GM10266 (cell line): Measurements from ENCODE around the gene SNCA.

Experiments used
- DNase-seq: peaks from one replicate; pipeline ENCODE4 v3.0.0; 2012; ENCODE audit errors: extremely low spot score
- TF ChIP-seq, protein P1 (sequence below): IDR thresholded peaks from 2 replicates; pipeline ENCODE4 v1.5.1; 2012; ENCODE audit warnings: mild to moderate bottlenecking, low read depth; ENCODE audit not compliant: control insufficient read depth, insufficient read depth; ENCODE audit errors: missing control alignments

The SNCA gene

DNA sequence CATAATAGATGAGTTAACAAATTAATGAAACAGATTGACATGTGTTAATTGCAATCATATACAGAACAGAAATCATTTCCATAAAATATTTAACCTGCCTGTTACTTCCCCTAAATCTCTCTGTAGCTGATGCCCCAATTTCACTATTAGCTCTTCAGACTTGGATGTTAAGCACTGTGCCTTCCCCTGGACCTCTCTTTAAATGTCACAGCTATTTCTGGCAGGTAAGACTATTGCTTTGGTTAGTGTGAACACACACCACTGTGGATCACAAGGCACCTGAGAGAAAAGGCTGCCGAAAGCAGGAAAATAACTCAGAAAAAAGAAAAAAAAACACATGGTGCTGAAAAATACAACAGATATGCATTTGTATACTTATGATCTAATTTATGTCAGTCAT, 91.3 kb downstream of the SNCA start:
- DNase-seq: no peak

DNA sequence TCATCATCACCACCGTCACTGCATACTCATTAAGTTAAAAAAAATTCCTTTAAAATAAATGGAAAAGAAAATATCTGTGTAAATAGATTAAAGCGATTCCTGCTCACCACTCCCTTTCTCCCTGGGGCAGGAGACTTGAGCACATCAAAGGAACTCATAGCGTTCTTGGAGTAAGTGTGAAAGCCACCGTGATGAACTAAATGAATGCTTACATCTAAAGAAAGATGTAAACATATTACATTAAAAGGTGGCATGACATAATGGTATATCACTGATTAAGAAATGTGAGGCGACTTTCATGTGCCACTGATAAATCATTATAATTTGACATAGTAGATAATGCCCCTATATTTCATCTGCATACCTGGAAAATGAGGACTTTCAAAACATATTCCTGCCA, 92.0 kb downstream of the SNCA start:
- TF ChIP-seq, protein P1, sequence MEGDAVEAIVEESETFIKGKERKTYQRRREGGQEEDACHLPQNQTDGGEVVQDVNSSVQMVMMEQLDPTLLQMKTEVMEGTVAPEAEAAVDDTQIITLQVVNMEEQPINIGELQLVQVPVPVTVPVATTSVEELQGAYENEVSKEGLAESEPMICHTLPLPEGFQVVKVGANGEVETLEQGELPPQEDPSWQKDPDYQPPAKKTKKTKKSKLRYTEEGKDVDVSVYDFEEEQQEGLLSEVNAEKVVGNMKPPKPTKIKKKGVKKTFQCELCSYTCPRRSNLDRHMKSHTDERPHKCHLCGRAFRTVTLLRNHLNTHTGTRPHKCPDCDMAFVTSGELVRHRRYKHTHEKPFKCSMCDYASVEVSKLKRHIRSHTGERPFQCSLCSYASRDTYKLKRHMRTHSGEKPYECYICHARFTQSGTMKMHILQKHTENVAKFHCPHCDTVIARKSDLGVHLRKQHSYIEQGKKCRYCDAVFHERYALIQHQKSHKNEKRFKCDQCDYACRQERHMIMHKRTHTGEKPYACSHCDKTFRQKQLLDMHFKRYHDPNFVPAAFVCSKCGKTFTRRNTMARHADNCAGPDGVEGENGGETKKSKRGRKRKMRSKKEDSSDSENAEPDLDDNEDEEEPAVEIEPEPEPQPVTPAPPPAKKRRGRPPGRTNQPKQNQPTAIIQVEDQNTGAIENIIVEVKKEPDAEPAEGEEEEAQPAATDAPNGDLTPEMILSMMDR: no peak
- no peak for DNase-seq

More for the DNA sequence above, 91.3 kb downstream of the SNCA start:
- TF ChIP-seq, protein P1: no peak

DNA sequence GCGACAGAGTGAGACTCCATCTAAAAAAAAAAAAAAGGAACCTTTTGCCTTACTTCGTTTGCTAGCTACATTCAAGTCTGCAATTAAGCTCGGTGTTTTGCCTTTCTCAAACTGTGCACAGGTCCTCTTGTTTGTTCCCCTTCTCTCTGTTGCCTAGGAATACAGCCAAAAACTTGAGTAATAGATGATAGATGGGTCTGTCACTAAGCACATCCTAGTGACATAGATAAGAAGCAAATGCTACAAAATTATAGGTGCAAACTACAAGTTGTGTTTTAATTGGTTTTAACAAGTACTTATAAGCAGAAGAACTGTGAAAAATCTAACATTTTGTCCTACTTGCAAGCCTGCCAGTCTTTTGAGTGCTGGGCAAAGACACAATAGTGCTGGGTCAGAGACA, 95.2 kb downstream of the SNCA start:
- TF ChIP-seq, protein P1: no peak
- no peak for DNase-seq

DNA sequence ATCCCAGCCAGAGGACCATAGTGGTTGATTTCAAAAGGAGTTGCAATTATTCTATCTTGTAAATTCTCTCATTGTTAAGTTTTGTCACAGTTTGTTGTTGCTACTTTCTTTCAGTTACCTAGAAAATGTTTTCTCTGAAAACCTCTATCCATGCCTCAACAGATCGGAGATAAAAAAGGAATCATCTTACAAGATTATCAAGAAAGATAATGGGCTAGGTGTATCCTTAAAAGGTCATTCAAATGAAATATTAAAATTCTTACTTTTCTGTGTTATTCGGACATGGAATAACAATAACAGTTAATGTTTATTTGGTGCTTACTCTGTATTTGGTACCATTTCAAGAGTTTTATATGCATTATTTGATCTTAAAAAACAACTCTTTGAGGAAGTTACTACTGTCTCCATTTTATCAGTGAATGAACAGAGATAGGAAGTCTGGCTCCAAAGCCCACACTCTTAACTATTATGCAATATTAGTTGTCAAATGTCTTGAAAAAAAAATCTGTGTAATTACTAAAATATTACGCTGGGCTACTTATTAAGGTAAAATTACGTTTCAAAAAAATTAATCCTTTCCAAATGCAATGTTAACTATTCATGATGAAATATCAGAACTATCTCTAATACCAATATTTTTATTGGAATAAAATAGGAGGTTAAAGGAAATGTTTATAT, 97.5 kb downstream of the SNCA start:
- TF ChIP-seq, protein P1: no peak

DNA sequence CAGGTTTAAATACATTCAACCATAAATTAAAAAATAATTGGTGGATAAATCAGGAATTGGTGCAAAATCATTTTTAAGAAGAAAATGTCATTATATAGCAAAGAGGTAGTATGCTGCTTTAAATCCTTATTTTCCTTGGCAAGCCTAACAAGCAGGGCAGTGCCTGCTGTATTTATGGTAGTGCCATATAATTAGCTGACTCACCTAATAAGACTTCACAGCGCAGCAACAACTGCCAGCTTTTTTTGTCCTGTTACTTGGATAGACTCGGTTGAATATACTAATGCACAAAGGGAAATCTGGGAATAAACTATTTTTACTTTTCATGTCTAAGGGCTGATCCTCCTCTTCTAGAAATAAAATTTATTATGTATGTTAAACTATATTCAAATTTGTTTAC, 99.1 kb downstream of the SNCA start:
- no peak for DNase-seq
- TF ChIP-seq, protein P1: no peak

More for the DNA sequence above, 97.5 kb downstream of the SNCA start:
- no peak for DNase-seq

DNA sequence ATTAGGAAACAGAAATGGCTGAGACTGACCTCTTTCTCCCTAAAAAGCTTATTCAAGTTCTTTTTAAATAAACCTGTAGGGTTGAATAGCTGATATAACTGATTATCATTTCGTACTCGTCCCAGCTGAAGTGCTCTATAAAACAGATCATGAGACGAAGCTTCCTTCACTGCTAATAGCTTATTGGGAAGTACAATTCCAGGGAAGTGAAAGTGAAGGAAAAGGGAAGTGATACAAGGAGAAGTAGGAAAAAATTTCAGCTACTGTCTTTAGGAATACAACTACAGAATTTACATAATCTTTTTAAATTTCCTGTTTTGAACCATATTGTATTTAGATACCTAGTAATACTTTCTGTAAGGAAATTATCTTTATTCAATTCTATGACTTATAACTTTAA, 103.0 kb downstream of the SNCA start:
- no peak for DNase-seq
- TF ChIP-seq, protein P1: no peak

DNA sequence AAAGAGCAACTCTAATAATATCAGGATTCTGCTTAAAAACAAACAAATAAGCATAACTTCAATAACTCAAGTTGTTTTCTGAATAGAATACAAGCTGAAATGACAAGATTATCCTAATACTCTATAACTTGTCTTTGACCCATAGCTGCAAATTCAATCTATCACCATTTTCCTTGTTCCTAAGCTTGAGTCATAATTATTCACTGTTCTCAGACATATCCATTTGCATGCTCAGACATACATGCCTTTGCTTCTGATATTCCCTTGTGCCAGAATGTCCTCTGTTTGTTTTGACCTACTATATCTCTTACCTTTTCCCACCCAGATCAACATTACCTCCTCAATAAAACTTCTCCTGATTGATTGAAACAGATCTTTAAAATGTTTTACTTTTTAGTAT, 109.7 kb downstream of the SNCA start:
- TF ChIP-seq, protein P1: no peak
- DNase-seq: no peak
